K562 (cell line): ENCODE data around the gene SNRNP70. TPM values are rescaled to one million over a fixed set of nuclear protein-coding genes. Genes with fewer than 3 reads are reported as not detected.

ENCODE experiments used
- ATF7 ChIP-seq: fragments of 450-650 bp; IDR thresholded peaks from 2 replicates; pipeline ENCODE4 v1.7.1; 2014; ENCODE audit warnings: mild to moderate bottlenecking, moderate library complexity
- C11orf30 ChIP-seq: fragments of 450-650 bp; IDR thresholded peaks from 2 replicates; pipeline ENCODE4 v1.6.1; 2016; ENCODE audit warnings: low read depth, mild to moderate bottlenecking
- CHD2 ChIP-seq: IDR thresholded peaks from 2 replicates; pipeline ENCODE4 v1.6.1; 2011; ENCODE audit warnings: low read depth, low read length
- EP300 ChIP-seq: IDR thresholded peaks from 2 replicates; pipeline ENCODE4 v1.6.1; 2012; ENCODE audit warnings: low read length, improper control_type of control experiment
- ETV5 ChIP-seq: sonication (generic); formaldehyde crosslinking; IDR thresholded peaks from 2 replicates; pipeline ENCODE4 v1.4.0; 2020; ENCODE audit warnings: low read depth, mild to moderate bottlenecking, missing genetic modification reagents
- JUND ChIP-seq, 2 experiments: IDR thresholded peaks; 2 replicates in 1 of 2; 3 replicates in 1 of 2; pipeline ENCODE4 v1.6.1; 2011; ENCODE audit warnings: borderline replicate concordance in 2 of 2, low read depth in 2 of 2, low read length in 2 of 2, improper control_type of control experiment in 1 of 2, missing biosample characterization in 1 of 2, missing genetic modification characterization in 1 of 2, missing genetic modification reagents in 1 of 2
- RBM25 ChIP-seq: fragments of 200-400 bp; formaldehyde crosslinking; IDR thresholded peaks from 2 replicates; pipeline ENCODE4 v1.6.1; 2018; ENCODE audit warnings: low read length, low read depth, moderate library complexity; ENCODE audit not compliant: severe bottlenecking
- ZFP36 ChIP-seq: fragments of 150-350 bp; IDR thresholded peaks from 2 replicates; pipeline ENCODE4 v1.6.1; 2018; ENCODE audit warnings: low read length, low read depth; ENCODE audit not compliant: partially characterized antibody
- polyA plus RNA-seq, 8 experiments: library from polyadenylated mRNA; depleted of rRNA in 4 of 8; stranded (reverse) in 5 of 8; unstranded in 3 of 8; fragments of >200 nt; fragmentation: Nextera tagmentation in 2 of 8; fragmentation: Illumina TruSeq in 1 of 8; extraction: Ambion mirVana in 2 of 8; extraction: Trizol in 1 of 8; gene quantifications; 2 replicates each; pipeline versions ENCODE4 v1.2.1 to v1.2.3, GENCODE V29; 2011 to 2014; ENCODE audit warnings: inconsistent platforms in 1 of 8, missing spikeins in 1 of 8
- total RNA-seq, 7 experiments: library from RNA; depleted of rRNA in 6 of 7; stranded (reverse); fragments of >200 nt in 6 of 7; fragmentation: Illumina TruSeq in 2 of 7; extraction: Trizol in 2 of 7; gene quantifications; 2 replicates each; pipeline versions ENCODE4 v1.2.1 to v1.2.3, GENCODE V29; 2011 to 2021; ENCODE audit warnings: low replicate concordance in 1 of 7
- TF ChIP-seq, protein P1 (sequence below): sonication (generic); formaldehyde crosslinking; IDR thresholded peaks from 2 replicates; pipeline ENCODE4 v1.8.1; 2023; ENCODE audit warnings: mild to moderate bottlenecking, missing genetic modification reagents
- TF ChIP-seq, protein P2 (sequence below): fragments of 450-650 bp; IDR thresholded peaks from 2 replicates; pipeline ENCODE4 v1.6.1; 2018; ENCODE audit not compliant: partially characterized antibody
- TF ChIP-seq, protein P3 (sequence below): sonication (generic); formaldehyde crosslinking; IDR thresholded peaks from 2 replicates; pipeline ENCODE4 v1.8.1; 2023; ENCODE audit warnings: mild to moderate bottlenecking, missing genetic modification reagents, moderate library complexity

The SNRNP70 gene
- total and polyA plus RNA-seq, 9 of the 15 experiments (the other 6 are each of a cell fraction or from before 2014, with no cell fraction given), result 2.8 to 496 (median 136) TPM

DNA sequence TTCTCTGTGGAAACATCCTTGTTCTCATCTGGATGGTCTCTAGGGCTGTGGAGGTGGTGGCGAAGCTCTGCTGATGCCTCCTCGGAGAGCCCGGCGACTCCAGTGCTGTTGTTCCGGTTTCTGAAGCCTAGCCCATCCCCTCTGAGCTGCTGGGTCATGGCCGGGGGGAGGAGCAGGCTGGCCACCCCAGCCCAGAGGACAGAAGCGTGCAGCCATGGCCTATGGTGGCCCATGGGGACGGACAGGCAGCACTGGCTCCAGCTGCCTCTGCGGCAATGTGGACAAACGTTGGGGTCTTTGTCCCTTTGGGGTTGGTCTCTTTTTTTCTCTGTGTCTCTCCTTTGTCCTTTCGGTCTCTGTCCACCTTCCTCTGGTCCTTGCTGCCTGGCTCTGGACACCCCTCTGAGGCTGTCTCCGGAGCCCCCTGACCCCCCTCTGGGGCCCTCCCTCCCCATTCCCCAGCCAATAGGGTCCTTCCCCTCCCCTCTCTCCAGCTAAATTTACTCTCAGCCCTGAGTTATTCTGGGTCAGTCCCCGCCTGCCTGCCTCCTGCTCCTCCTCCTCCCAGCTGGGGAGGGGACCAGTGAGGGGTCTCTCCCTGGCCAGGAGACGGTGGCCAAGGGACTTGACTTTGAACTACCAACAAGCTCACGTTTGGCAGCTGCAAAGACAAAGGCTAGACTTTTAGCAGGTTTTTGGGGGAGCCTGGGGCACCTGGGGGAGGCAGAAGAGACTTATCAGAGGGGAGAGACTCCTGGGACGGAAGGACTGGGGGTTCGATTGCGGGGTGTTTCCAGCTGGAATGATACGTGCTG lies 70.0 kb downstream of the SNRNP70 start, which contains the start of gene HRC (continued):
- TF ChIP-seq JUND (IDR thresholded peaks at IDR 0.05; ENCODE audit: borderline replicate concordance, low read depth, low read length) (peak; percentile 61), JUND (tag; IDR thresholded peaks at IDR 0.05; ENCODE audit: borderline replicate concordance, low read depth, low read length) (no peak; the same call in 2 of the 3 replicates), EP300 (peak; percentile 18; the same call in 1 of the 2 replicates), ZFP36 (peak; percentile 1), C11orf30 (peak; percentile 55; the same call in 1 of the 2 replicates), RBM25 (no peak), ATF7 (peak; percentile 47; the same call in 1 of the 2 replicates), CHD2 (peak; percentile 48), ETV5 (CRISPR knock-in tag) (0 out of 2 replicates have a peak, but pooled peaks have one; percentile 19)
- TF ChIP-seq, protein P1, sequence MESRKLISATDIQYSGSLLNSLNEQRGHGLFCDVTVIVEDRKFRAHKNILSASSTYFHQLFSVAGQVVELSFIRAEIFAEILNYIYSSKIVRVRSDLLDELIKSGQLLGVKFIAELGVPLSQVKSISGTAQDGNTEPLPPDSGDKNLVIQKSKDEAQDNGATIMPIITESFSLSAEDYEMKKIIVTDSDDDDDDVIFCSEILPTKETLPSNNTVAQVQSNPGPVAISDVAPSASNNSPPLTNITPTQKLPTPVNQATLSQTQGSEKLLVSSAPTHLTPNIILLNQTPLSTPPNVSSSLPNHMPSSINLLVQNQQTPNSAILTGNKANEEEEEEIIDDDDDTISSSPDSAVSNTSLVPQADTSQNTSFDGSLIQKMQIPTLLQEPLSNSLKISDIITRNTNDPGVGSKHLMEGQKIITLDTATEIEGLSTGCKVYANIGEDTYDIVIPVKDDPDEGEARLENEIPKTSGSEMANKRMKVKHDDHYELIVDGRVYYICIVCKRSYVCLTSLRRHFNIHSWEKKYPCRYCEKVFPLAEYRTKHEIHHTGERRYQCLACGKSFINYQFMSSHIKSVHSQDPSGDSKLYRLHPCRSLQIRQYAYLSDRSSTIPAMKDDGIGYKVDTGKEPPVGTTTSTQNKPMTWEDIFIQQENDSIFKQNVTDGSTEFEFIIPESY (CRISPR knock-in tag), result no peak
- TF ChIP-seq, protein P2, sequence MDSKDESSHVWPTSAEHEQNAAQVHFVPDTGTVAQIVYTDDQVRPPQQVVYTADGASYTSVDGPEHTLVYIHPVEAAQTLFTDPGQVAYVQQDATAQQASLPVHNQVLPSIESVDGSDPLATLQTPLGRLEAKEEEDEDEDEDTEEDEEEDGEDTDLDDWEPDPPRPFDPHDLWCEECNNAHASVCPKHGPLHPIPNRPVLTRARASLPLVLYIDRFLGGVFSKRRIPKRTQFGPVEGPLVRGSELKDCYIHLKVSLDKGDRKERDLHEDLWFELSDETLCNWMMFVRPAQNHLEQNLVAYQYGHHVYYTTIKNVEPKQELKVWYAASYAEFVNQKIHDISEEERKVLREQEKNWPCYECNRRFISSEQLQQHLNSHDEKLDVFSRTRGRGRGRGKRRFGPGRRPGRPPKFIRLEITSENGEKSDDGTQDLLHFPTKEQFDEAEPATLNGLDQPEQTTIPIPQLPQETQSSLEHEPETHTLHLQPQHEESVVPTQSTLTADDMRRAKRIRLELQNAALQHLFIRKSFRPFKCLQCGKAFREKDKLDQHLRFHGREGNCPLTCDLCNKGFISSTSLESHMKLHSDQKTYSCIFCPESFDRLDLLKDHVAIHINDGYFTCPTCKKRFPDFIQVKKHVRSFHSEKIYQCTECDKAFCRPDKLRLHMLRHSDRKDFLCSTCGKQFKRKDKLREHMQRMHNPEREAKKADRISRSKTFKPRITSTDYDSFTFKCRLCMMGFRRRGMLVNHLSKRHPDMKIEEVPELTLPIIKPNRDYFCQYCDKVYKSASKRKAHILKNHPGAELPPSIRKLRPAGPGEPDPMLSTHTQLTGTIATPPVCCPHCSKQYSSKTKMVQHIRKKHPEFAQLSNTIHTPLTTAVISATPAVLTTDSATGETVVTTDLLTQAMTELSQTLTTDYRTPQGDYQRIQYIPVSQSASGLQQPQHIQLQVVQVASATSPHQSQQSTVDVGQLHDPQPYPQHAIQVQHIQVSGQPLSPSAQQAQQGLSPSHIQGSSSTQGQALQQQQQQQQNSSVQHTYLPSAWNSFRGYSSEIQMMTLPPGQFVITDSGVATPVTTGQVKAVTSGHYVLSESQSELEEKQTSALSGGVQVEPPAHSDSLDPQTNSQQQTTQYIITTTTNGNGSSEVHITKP, result peak; percentile 82
- TF ChIP-seq, protein P3, sequence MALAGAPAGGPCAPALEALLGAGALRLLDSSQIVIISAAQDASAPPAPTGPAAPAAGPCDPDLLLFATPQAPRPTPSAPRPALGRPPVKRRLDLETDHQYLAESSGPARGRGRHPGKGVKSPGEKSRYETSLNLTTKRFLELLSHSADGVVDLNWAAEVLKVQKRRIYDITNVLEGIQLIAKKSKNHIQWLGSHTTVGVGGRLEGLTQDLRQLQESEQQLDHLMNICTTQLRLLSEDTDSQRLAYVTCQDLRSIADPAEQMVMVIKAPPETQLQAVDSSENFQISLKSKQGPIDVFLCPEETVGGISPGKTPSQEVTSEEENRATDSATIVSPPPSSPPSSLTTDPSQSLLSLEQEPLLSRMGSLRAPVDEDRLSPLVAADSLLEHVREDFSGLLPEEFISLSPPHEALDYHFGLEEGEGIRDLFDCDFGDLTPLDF (CRISPR knock-in tag), result no peak
